K562 (cell line): ENCODE measurements around the gene PDCD1LG2. TPM values are rescaled to one million over a fixed set of nuclear protein-coding genes. Genes with fewer than 3 reads are reported as not detected.

ENCODE experiments used
- ATAC-seq: fragments of 200-7000 bp; cut with Tn5 transposase; 3 replicates; pipeline ENCODE4 v1.9.1; 2020; ENCODE audit warnings: moderate library complexity
- BruUV-seq: library from RNA; stranded (reverse); fragments of 400-500 nt; replicated peaks from 2 replicates; lab custom pipeline; 2021; lab: Mats Ljungman, UMichigan
- CTCF ChIA-PET: fragments of 300-600 bp; formaldehyde crosslinking; extraction: SDS; loops from one replicate; lab custom pipeline; 2021; ENCODE audit warnings: low intra/inter-chr PET ratio; lab: Yijun Ruan, JAX
- POLR2A ChIA-PET: fragments of 300-600, 350-650 bp; sonication (Branson Sonifier 250); formaldehyde crosslinking; extraction: SDS; loops from one replicate; lab custom pipeline; 2021; ENCODE audit warnings: antibody characterized with exemption, inconsistent platforms; lab: Yijun Ruan, JAX
- DNase-seq, 4 experiments: peaks; one replicate each; pipeline versions ENCODE4 v3.0.0 to v3.0.0-alpha.2; 2011 to 2018; ENCODE audit warnings: low spot score in 3 of 4, mixed read lengths in 3 of 4; ENCODE audit errors: extremely low read depth in 1 of 4
- FAIRE-seq: peaks from 2 replicates; lab custom pipeline; 2011; peaks lifted over from hg19 to GRCh38; lab: Jason Lieb, UNC
- H2AFZ ChIP-seq: 2 replicates; pipeline ENCODE4 v1.6.0; 2011; ENCODE audit warnings: low read depth, low read length, control low read depth, inconsistent platforms
- H3K27ac ChIP-seq: fragments of 200-600 bp; 3 replicates; pipeline ENCODE4 v1.8.0; 2011; ENCODE audit warnings: low read depth, mild to moderate bottlenecking, control low read depth, inconsistent platforms, low read length, moderate library complexity, mixed read lengths; ENCODE audit errors: extremely low read depth
- H3K27me3 ChIP-seq, 2 experiments: fragments of 300-600 bp in 1 of 2; 2 replicates in 1 of 2; 3 replicates in 1 of 2; pipeline versions ENCODE4 v1.6.0 to v1.8.0; 2011; ENCODE audit warnings: inconsistent platforms in 2 of 2, low read length in 2 of 2, mild to moderate bottlenecking in 1 of 2, mixed read lengths in 1 of 2, moderate library complexity in 1 of 2; ENCODE audit not compliant: control insufficient read depth in 2 of 2, insufficient read depth in 2 of 2
- H3K36me3 ChIP-seq: fragments of 300-600 bp; 3 replicates; pipeline ENCODE4 v1.8.0; 2011; ENCODE audit warnings: mild to moderate bottlenecking, low read length, inconsistent platforms; ENCODE audit not compliant: control insufficient read depth, insufficient read depth
- H3K4me1 ChIP-seq, 2 experiments: fragments of 200-600 bp in 1 of 2; replicated peaks in 1 of 2; 2 replicates in 1 of 2; 3 replicates in 1 of 2; pipeline versions ENCODE4 v1.5.1 to v1.8.0; 2011; ENCODE audit warnings: inconsistent platforms in 2 of 2, low read length in 2 of 2, mild to moderate bottlenecking in 1 of 2, mixed read lengths in 1 of 2, moderate library complexity in 1 of 2; ENCODE audit not compliant: control insufficient read depth in 2 of 2, insufficient read depth in 2 of 2
- H3K4me2 ChIP-seq: 2 replicates; pipeline ENCODE4 v1.6.1; 2011; ENCODE audit warnings: low read length, control low read depth, inconsistent platforms, mixed read lengths; ENCODE audit not compliant: insufficient read depth
- H3K4me3 ChIP-seq: fragments of 200-600 bp; sonication (generic), shearing (Covaris generic); 2 replicates; pipeline ENCODE4 v1.5.1; 2016; ENCODE audit warnings: control low read depth, inconsistent platforms
- H3K79me2 ChIP-seq: fragments of 200-600 bp; 3 replicates; pipeline ENCODE4 v1.8.0; 2011; ENCODE audit warnings: low read length, inconsistent platforms; ENCODE audit not compliant: control insufficient read depth, insufficient read depth
- H3K9ac ChIP-seq, 2 experiments: 2 replicates each; pipeline versions ENCODE4 v1.6.0 to v1.6.1; 2011; ENCODE audit warnings: low read depth in 2 of 2, low read length in 2 of 2, control low read depth in 1 of 2, inconsistent platforms in 1 of 2, mild to moderate bottlenecking in 1 of 2, mixed read lengths in 1 of 2; ENCODE audit not compliant: insufficient read depth in 1 of 2
- H3K9me1 ChIP-seq: one replicate; pipeline ENCODE4 v1.6.0; 2011; ENCODE audit warnings: inconsistent platforms, mild to moderate bottlenecking, low read length, moderate library complexity; ENCODE audit not compliant: control insufficient read depth, insufficient read depth
- H3K9me3 ChIP-seq: replicated peaks from 2 replicates; pipeline ENCODE4 v1.5.1; 2011; ENCODE audit warnings: low read depth, low read length, inconsistent platforms; ENCODE audit not compliant: control insufficient read depth, insufficient read depth
- H4K20me1 ChIP-seq: replicated peaks from 2 replicates; pipeline ENCODE4 v1.6.1; 2011; ENCODE audit warnings: low read length, inconsistent platforms, mixed read lengths; ENCODE audit not compliant: control insufficient read depth, insufficient read depth
- KAT8 ChIP-seq: fragments of 450-650 bp; IDR thresholded peaks from 2 replicates; pipeline ENCODE4 v1.6.1; 2016; ENCODE audit warnings: low read depth, mild to moderate bottlenecking
- NCOA2 ChIP-seq, 2 experiments: fragments of 450-650 bp; IDR thresholded peaks; 2 replicates each; pipeline ENCODE4 v1.6.1; 2018; ENCODE audit warnings: mild to moderate bottlenecking in 2 of 2, moderate library complexity in 1 of 2; ENCODE audit not compliant: partially characterized antibody in 2 of 2
- PPARD ChIP-seq: fragments of 250-450 bp; sonication (Bioruptor Pico); IDR thresholded peaks from 2 replicates; pipeline ENCODE4 v1.8.0; 2022; ENCODE audit warnings: inconsistent platforms, mild to moderate bottlenecking, moderate library complexity
- PTTG1 ChIP-seq: fragments of 450-650 bp; IDR thresholded peaks from 2 replicates; pipeline ENCODE4 v1.6.1; 2016; ENCODE audit warnings: low read depth, mild to moderate bottlenecking, missing genetic modification characterization, missing compliant biosample characterization
- SOX6 ChIP-seq: fragments of 450-650 bp; IDR thresholded peaks from 2 replicates; pipeline ENCODE4 v1.6.1; 2014; ENCODE audit warnings: mild to moderate bottlenecking
- TARDBP ChIP-seq: fragments of 450-650 bp; IDR thresholded peaks from 2 replicates; pipeline ENCODE4 v1.6.1; 2016
- USF1 ChIP-seq: sonication (generic); formaldehyde crosslinking; IDR thresholded peaks from 2 replicates; pipeline ENCODE4 v1.9.0; 2022; ENCODE audit warnings: mild to moderate bottlenecking, missing genetic modification reagents
- XRCC5 ChIP-seq: fragments of 200-400 bp; formaldehyde crosslinking; IDR thresholded peaks from 2 replicates; pipeline ENCODE4 v1.6.1; 2017; ENCODE audit warnings: low read depth, mild to moderate bottlenecking, low read length
- ZNF551 ChIP-seq: fragments of 250-450 bp; sonication (Bioruptor Pico); IDR thresholded peaks from 2 replicates; pipeline ENCODE4 v1.5.0; 2021; ENCODE audit warnings: mild to moderate bottlenecking, moderate library complexity
- ZNF584 ChIP-seq: fragments of 200-800 bp; sonication (Bioruptor generic); IDR thresholded peaks from 2 replicates; pipeline ENCODE4 v1.6.1; 2016; ENCODE audit warnings: low read depth, mild to moderate bottlenecking, missing genetic modification characterization, missing compliant biosample characterization
- ZNF785 ChIP-seq: fragments of 250-450 bp; sonication (Bioruptor Pico); IDR thresholded peaks from 2 replicates; pipeline ENCODE4 v1.4.0; 2020; ENCODE audit warnings: mild to moderate bottlenecking
- in situ Hi-C: fragments of 300-500 bp; cut with MboI; formaldehyde crosslinking; loops from 4 replicates; pipeline ENCODE4 v1.15.0; 2018; ENCODE audit warnings: inconsistent platforms, mixed read lengths
- intact Hi-C: fragments of 100-400 bp; cut with micrococcal nuclease; formaldehyde crosslinking; loops from 2 replicates; pipeline ENCODE4 v1.14.2; 2022
- polyA plus RNA-seq, 8 experiments: library from polyadenylated mRNA; depleted of rRNA in 4 of 8; stranded (reverse) in 5 of 8; unstranded in 3 of 8; fragments of >200 nt; fragmentation: Nextera tagmentation in 2 of 8; fragmentation: Illumina TruSeq in 1 of 8; extraction: Ambion mirVana in 2 of 8; extraction: Trizol in 1 of 8; gene quantifications; 2 replicates each; pipeline versions ENCODE4 v1.2.1 to v1.2.3, GENCODE V29; 2011 to 2014; ENCODE audit warnings: inconsistent platforms in 1 of 8, missing spikeins in 1 of 8
- total RNA-seq, 7 experiments: library from RNA; depleted of rRNA in 6 of 7; stranded (reverse); fragments of >200 nt in 6 of 7; fragmentation: Illumina TruSeq in 2 of 7; extraction: Trizol in 2 of 7; gene quantifications; 2 replicates each; pipeline versions ENCODE4 v1.2.1 to v1.2.3, GENCODE V29; 2011 to 2021; ENCODE audit warnings: low replicate concordance in 1 of 7
- TF ChIP-seq, protein P1 (sequence below), 2 experiments: IDR thresholded peaks; 2 replicates each; pipeline ENCODE4 v1.6.1; 2011; ENCODE audit warnings: borderline replicate concordance in 1 of 2, control low read depth in 1 of 2, low read depth in 1 of 2, low read length in 1 of 2, mild to moderate bottlenecking in 1 of 2, mixed read lengths in 1 of 2, moderate library complexity in 1 of 2; ENCODE audit not compliant: insufficient read depth in 1 of 2, insufficient read length in 1 of 2, poor library complexity in 1 of 2, severe bottlenecking in 1 of 2; ENCODE audit errors: extremely low read depth in 1 of 2

Gene PDCD1LG2
- total and polyA plus RNA-seq, 9 of the 15 experiments (the other 6 are each of a cell fraction or from before 2014, with no cell fraction given): not detected

DNA sequence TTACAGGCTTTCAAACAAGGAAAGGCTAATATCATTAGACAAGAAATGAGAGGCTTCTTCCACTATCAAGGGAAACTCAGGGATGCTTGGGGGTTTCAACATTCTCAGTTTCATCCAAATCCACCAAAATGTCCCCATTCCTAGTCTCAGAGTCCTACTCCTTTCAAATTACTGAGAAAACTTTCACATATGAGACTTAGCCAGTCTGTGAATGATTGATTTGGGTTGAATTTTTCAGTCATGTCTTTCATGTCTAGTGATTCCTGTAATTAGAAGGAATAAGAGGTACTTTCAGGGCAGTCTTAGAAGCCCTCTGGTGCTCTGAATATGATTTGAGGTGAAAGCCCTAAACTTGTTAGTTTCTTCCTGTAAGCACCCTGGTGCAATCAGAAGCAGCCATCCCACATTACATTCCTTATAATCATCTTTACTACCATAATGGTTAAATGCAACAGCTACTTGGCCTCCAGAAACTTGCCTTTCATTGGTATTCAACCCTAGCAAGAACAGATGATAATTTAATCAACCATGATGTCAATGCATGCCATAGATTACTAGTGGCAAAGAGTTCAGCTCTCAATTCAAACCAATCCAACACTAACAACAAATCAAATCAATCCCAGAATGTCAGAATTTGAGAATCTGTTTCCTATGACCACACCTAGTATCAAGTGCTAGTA, 67.8 kb downstream of the PDCD1LG2 start:
- BruUV-seq: no TSS peak
- FAIRE-seq: no peak
- Histone ChIP-seq H3K4me3 (no peak overlapping the region), H2AFZ (no peak overlapping the region), H3K27ac (no peak overlapping the region), H3K36me3 (no peaks in the 10 kb centered on the region), H3K4me1 (no peaks in the 10 kb centered on the region), H3K9ac (no peak overlapping the region), H3K4me2 (no peak overlapping the region), H4K20me1 (no peaks in the 10 kb centered on the region), H3K9me1 (no peaks in the 10 kb centered on the region), H3K9me3 (no peaks in the 10 kb centered on the region), H3K27me3 (no peaks in the 10 kb centered on the region), H3K79me2 (no peaks in the 10 kb centered on the region)
- no peak for ATAC-seq
- intact Hi-C loops (no loop called here), in situ Hi-C loops (loop anchor here (25.0 kb wide), 1 partner anchor 391 kb away; the partner anchor contains the start of gene INSL6)
- DNase-seq: no peak
- POLR2A ChIA-PET: no interaction called here
- CTCF ChIA-PET: no interaction called here
- no peak for TF ChIP-seq USF1 (CRISPR knock-in tag)
- no peak for TF ChIP-seq NCOA2 (IDR thresholded peaks at IDR 0.05; ENCODE audit: partially characterized antibody in 2 of 2)
- TF ChIP-seq ZNF551: no peak
- no peak for TF ChIP-seq SOX6
- TF ChIP-seq ZNF785: no peak
- no peak for TF ChIP-seq XRCC5
- TF ChIP-seq KAT8: no peak
- no peak for TF ChIP-seq ZNF584 (CRISPR knock-in tag)
- TF ChIP-seq, protein P1, sequence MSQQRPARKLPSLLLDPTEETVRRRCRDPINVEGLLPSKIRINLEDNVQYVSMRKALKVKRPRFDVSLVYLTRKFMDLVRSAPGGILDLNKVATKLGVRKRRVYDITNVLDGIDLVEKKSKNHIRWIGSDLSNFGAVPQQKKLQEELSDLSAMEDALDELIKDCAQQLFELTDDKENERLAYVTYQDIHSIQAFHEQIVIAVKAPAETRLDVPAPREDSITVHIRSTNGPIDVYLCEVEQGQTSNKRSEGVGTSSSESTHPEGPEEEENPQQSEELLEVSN (IDR thresholded peaks at IDR 0.05; ENCODE audit: borderline replicate concordance in 1 of 2, extremely low read depth in 1 of 2, insufficient read depth in 1 of 2, insufficient read length in 1 of 2, low read depth in 1 of 2, low read length in 1 of 2, poor library complexity in 1 of 2, severe bottlenecking in 1 of 2): no peak
- TF ChIP-seq TARDBP: no peak
- TF ChIP-seq PTTG1: no peak
- TF ChIP-seq PPARD (CRISPR knock-in tag): no peak
